Left lung (tissue), 10 donors: Measurements from ENCODE around the gene ANXA6. TPM values are rescaled to one million over a fixed set of nuclear protein-coding genes. Genes with fewer than 3 reads are reported as not detected.

ENCODE experiments used
- ATAC-seq: fragments of 200-7000 bp; cut with Tn5 transposase; one replicate; pipeline ENCODE4 v1.9.1; 2020; ENCODE audit warnings: moderate library complexity
- DNase-seq, 4 donors: peaks; one replicate each; pipeline ENCODE4 v3.0.0-alpha.2; 2013 to 2020
- H3K27ac ChIP-seq, 2 donors: fragments of 200-600 bp; sonication (generic) in 1 of 2; one replicate each; pipeline versions ENCODE4 v1.5.0 to v1.8.0; 2020 to 2021
- H3K27me3 ChIP-seq, 2 donors: fragments of 200-600 bp; sonication (generic) in 1 of 2; one replicate each; pipeline versions ENCODE4 v1.5.0 to v1.8.0; 2020 to 2021
- H3K36me3 ChIP-seq, 2 donors: fragments of 200-600 bp; sonication (generic) in 1 of 2; one replicate each; pipeline versions ENCODE4 v1.5.0 to v1.8.0; 2020 to 2021
- H3K4me1 ChIP-seq, 2 donors: fragments of 200-600 bp; one replicate each; pipeline ENCODE4 v1.8.0; 2021
- H3K4me3 ChIP-seq, 2 donors: fragments of 200-600 bp; sonication (generic) in 1 of 2; one replicate each; pipeline versions ENCODE4 v1.5.0 to v1.8.0; 2020 to 2021; ENCODE audit warnings: mild to moderate bottlenecking in 1 of 2
- H3K9me3 ChIP-seq, 2 donors: fragments of 200-600 bp; sonication (generic) in 1 of 2; one replicate each; pipeline versions ENCODE4 v1.5.0 to v1.8.0; 2020 to 2021
- intact Hi-C, 2 donors: fragments of 100-400 bp; cut with DNase I; formaldehyde crosslinking; loops; one replicate each; pipeline versions ENCODE4 v1.11.2 to v1.14.2; 2022
- polyA plus RNA-seq, 6 donors: library from polyadenylated mRNA; unstranded; fragments of 120-200 nt; gene quantifications; one replicate each; pipeline ENCODE4 v1.2.1, GENCODE V29; 2013; ENCODE audit not compliant: insufficient read length in 6 of 6
- total RNA-seq, 2 donors: library from RNA; stranded (reverse); fragmentation: NEBNext Ultra II Directional; extraction: Animal tissue kit (Norgen Biotek cat#: 25700); gene quantifications; one replicate each; pipeline ENCODE4 v1.2.1, GENCODE V29; 2021
- TF ChIP-seq, protein P1 (sequence below), 2 donors: fragments of 200-600 bp; sonication (generic) in 1 of 2; IDR thresholded peaks; one replicate each; pipeline versions ENCODE4 v1.5.0 to v1.8.0; 2021; ENCODE audit warnings: antibody characterized with exemption in 2 of 2
- donor health status: DM: no; HTN: yes; CAD: no.
- donor health status: DM: no; HTN: no; CAD: no.

ANXA6 gene
- total and polyA plus RNA-seq, 8 donors: 188 to 303 (median 291) TPM

DNA sequence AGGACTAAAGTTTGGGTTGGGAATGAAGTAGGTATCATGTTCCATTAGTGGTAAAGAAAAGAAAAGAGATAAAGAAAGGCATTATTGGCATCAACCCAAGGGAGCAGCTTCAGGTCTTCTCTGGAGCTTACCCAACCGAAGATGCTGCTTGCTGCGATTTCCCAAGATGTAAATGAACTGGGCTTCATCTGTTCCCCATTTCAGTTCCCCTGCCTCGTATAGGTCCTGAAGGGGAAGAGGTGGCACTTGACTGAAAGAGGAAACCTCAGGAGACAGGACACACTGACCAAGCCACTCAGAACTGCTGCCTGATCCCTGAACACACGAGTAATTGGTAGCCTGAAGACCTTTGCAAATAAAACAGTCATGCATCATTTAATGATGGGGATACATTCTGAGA is 24.6 kb downstream of the ANXA6 start:
- H3K27me3 ChIP-seq: no peaks in the 10 kb centered on the region
- H3K4me1 ChIP-seq: peaks cover 0 to 32% of the 10 kb centered on the region in 2 donors
- TF ChIP-seq, protein P1, sequence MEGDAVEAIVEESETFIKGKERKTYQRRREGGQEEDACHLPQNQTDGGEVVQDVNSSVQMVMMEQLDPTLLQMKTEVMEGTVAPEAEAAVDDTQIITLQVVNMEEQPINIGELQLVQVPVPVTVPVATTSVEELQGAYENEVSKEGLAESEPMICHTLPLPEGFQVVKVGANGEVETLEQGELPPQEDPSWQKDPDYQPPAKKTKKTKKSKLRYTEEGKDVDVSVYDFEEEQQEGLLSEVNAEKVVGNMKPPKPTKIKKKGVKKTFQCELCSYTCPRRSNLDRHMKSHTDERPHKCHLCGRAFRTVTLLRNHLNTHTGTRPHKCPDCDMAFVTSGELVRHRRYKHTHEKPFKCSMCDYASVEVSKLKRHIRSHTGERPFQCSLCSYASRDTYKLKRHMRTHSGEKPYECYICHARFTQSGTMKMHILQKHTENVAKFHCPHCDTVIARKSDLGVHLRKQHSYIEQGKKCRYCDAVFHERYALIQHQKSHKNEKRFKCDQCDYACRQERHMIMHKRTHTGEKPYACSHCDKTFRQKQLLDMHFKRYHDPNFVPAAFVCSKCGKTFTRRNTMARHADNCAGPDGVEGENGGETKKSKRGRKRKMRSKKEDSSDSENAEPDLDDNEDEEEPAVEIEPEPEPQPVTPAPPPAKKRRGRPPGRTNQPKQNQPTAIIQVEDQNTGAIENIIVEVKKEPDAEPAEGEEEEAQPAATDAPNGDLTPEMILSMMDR (IDR thresholded peaks at IDR 0.05): no peak
- ATAC-seq (peak; percentile 55), DNase-seq (no peak)
- no peak overlapping the region for H3K4me3 ChIP-seq
- H3K36me3 ChIP-seq: peaks cover 0 to 99% of the 10 kb centered on the region in 2 donors
- peak overlapping the region in 1 of 2 donors; percentile 29 for H3K27ac ChIP-seq
- intact Hi-C loops: no loop called here
- H3K9me3 ChIP-seq: no peaks in the 10 kb centered on the region

DNA sequence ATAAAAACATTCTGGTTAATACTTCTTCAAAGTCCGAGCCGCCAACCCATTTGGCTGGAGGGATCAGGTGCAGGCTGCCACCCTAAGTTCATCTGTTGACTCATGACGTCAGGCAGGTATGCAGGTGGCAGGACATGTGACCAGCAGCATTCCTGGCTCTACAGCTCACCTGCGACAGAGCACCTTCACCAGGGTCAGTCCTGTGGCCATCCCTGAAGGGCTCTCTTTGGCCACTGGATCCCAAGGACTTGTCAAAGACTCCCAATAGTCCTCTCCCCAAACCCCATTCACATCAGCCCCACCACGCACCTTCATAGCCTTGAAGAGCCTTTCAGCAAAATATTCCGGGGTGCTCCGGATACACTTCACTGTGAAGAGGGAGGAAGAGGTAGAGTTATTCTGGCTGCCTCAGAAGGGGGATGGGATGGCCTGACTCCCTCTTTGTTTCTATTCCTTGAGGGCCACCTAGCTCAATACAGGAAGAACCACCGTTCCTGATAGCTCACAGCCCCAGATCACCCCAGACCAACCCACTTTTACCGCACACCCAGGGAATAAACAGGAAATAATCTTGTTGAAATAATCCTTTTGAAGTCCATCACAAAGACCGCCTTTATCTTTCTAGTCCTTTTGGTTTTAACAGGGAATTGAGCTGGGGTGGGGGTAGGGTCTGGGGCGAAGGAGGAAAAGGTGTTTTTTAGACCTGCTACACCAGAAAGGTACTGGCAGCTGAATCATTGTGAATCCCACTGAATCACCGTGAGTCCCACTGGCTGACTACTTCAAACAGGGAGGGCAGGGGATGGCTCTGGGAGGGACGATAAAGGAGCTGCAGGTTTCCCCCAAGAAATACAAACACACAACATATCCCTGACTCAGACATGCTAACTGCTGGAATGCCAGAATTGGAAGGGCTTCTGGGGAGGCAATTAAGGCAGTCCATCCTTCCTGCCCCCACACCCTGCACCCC is 26.4 kb downstream of the ANXA6 start:
- H3K36me3 ChIP-seq: peaks cover 0 to 96% of the 10 kb centered on the region in 2 donors
- no peaks in the 10 kb centered on the region for H3K27me3 ChIP-seq
- H3K27ac ChIP-seq: peak overlapping the region; percentile 15 to 42
- TF ChIP-seq, protein P1 (IDR thresholded peaks at IDR 0.05): no peak
- no peaks in the 10 kb centered on the region for H3K9me3 ChIP-seq
- intact Hi-C loops: no loop called here
- H3K4me3 ChIP-seq: no peak overlapping the region
- ATAC-seq (peak; percentile 84), DNase-seq (peak in 2 of 4 donors; percentile 49 to 73)
- H3K4me1 ChIP-seq: peaks cover 0 to 38% of the 10 kb centered on the region in 2 donors

DNA sequence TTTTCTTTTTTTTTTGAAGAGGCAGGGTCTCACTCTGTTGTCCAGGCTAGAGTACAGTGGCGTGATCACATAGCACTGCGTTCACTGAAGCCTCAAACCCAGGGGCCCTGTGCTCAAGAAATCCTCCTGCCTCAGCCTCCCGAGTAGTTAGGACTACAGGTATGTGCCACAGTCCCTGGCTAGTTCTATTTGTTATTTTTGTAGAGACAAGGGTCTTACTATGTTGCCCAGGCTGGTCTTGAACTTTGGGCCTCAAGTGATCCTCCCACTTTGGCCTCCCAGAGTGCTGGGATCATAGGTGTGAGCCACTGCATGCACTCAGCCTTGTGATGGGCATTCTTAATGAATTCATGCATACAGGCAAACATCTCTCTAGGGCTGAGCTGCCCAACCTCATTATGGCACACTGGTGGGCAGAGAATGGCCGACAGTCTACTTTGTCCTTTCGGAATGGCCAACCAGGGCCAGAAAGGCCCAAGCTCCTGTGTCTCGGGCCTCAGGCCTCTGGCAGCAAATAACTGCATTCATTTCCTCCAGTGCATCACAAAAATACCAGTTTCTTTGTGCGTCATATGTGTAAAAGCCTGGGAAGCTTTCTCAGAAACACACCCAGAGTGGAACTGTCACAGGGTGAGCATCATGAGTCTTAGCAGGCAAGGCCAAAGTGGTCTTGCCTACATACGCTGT is 27.2 kb downstream of the ANXA6 start:
- Histone ChIP-seq H3K9me3 (no peaks in the 10 kb centered on the region), H3K4me1 (peaks cover 0 to 47% of the 10 kb centered on the region in 2 donors), H3K27me3 (no peaks in the 10 kb centered on the region), H3K27ac (peak overlapping the region in 1 of 2 donors; percentile 42), H3K4me3 (no peak overlapping the region), H3K36me3 (peaks cover 0 to 92% of the 10 kb centered on the region in 2 donors)
- no peak for ATAC-seq
- DNase-seq: no peak
- TF ChIP-seq, protein P1 (IDR thresholded peaks at IDR 0.05): no peak
- intact Hi-C loops: no loop called here

DNA sequence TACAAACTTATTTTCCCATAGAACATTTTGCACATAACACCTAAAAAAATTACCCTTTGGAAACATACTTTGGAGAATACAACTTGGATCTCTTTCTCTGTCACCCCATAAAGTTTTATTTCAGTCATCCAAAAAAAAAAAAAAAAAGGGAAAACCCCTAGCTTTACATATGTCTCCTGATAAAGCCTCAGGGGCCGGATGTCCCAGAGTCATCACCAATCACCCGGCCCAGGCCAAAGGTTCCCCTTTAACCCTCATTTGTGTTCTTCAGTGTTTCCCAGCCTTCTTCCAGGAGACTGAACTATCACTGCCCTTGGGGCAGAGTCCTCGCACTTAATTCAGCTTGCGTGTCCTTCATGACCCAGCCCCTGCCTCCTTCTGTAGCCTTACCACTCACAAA is 28.8 kb downstream of the ANXA6 start:
- no peaks in the 10 kb centered on the region for H3K9me3 ChIP-seq
- H3K4me3 ChIP-seq: no peak overlapping the region
- TF ChIP-seq, protein P1 (IDR thresholded peaks at IDR 0.05): no peak
- H3K36me3 ChIP-seq: peaks cover 0 to 83% of the 10 kb centered on the region in 2 donors
- H3K27ac ChIP-seq: no peak overlapping the region
- DNase-seq: no peak
- no peak for ATAC-seq
- intact Hi-C loops: loop anchor here in 1 of 2 donors (5.0 kb wide), 1 partner anchor 33 kb away; no protein-coding TSS in a partner anchor
- no peaks in the 10 kb centered on the region for H3K27me3 ChIP-seq
- H3K4me1 ChIP-seq: peaks cover 0 to 49% of the 10 kb centered on the region in 2 donors

DNA sequence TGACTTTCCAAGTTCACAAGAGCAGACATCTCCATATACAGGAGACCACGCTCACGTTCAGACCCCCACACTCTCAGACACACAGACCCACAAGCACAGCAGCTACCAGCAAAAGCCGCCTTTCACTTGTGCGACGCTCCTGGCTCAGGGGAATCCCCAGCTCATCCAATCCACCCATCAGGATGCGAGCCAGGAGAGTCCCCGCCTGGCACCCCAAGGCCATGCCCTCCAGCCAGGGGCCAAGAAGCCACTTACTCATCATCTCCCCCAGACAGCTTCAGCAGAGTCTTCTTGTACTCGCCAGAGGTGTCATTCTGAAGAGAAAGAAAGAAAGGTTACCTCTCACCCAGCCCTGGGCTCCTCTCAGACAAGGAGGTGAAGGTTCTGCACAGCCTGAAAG is 29.7 kb downstream of the ANXA6 start:
- TF ChIP-seq, protein P1 (IDR thresholded peaks at IDR 0.05): no peak
- DNase-seq: no peak
- H3K27me3 ChIP-seq: no peaks in the 10 kb centered on the region
- H3K4me3 ChIP-seq: no peak overlapping the region
- H3K27ac ChIP-seq: no peak overlapping the region
- H3K36me3 ChIP-seq: peaks cover 0 to 83% of the 10 kb centered on the region in 2 donors
- H3K9me3 ChIP-seq: no peaks in the 10 kb centered on the region
- peaks cover 0 to 48% of the 10 kb centered on the region in 2 donors for H3K4me1 ChIP-seq
- intact Hi-C loops: loop anchor here in 1 of 2 donors (5.0 kb wide), 1 partner anchor 34 kb away; no protein-coding TSS in a partner anchor
- ATAC-seq: no peak
